Activated T-helper 17 cell treated with anti-CD3 and anti-CD28 coated beads, Interleukin-2, amount 50 U/mL, for 72 hours (primary cell): Measurements from ENCODE around the gene IFNA14. TPM values are rescaled to one million over a fixed set of nuclear protein-coding genes. Genes with fewer than 3 reads are reported as not detected.
"Not testable (repeated sequence)": the region's sequence is repeated elsewhere in the genome, so short reads cannot be mapped to it uniquely, and the experiment has no call there.

Experiments used
- ATAC-seq: fragments of 150-1000 bp; cut with Tn5 transposase; replicated peaks from 2 replicates; pipeline ENCODE4 v1.10.0; 2021; ENCODE audit warnings: mild to moderate bottlenecking, moderate library complexity
- H3K27ac Mint-ChIP-seq: one replicate; pipeline ENCODE4 v1.8.0; 2022; ENCODE audit warnings: mixed read lengths
- H3K27me3 Mint-ChIP-seq: one replicate; pipeline ENCODE4 v1.8.0; 2022; ENCODE audit warnings: mixed read lengths
- H3K36me3 Mint-ChIP-seq: one replicate; pipeline ENCODE4 v1.8.0; 2022; ENCODE audit warnings: low read depth, mild to moderate bottlenecking, mixed read lengths
- H3K4me1 Mint-ChIP-seq: one replicate; pipeline ENCODE4 v1.8.0; 2022; ENCODE audit warnings: mixed read lengths
- H3K4me3 Mint-ChIP-seq: one replicate; pipeline ENCODE4 v1.8.0; 2022; ENCODE audit warnings: mild to moderate bottlenecking, mixed read lengths
- H3K9me3 Mint-ChIP-seq: one replicate; pipeline ENCODE4 v1.8.0; 2022; ENCODE audit warnings: mixed read lengths
- total RNA-seq, 2 donors: library from RNA; stranded (reverse); gene quantifications; one replicate each; pipeline ENCODE4 v1.2.3, GENCODE V29; 2022

The IFNA14 gene
- total RNA-seq, 2 donors from 2014 or later = not detected

GRCh38 chr9:21236360-21236714 lies 3.5 kb downstream of the IFNA14 start:
- peak overlapping the region; percentile 24 for H3K4me3 Mint-ChIP-seq
- H3K4me1 Mint-ChIP-seq, ATAC-seq, H3K27me3 Mint-ChIP-seq, H3K9me3 Mint-ChIP-seq, H3K36me3 Mint-ChIP-seq: not testable (repeated sequence)
- H3K27ac Mint-ChIP-seq = peak overlapping the region; percentile 9

GRCh38 chr9:21235468-21236359 lies 4.1 kb downstream of the IFNA14 start:
- Mint-ChIP-seq H3K4me3 (peak overlapping the region; percentile 24), H3K27ac (peak overlapping the region; percentile 9)
- H3K27me3 Mint-ChIP-seq, H3K4me1 Mint-ChIP-seq, H3K36me3 Mint-ChIP-seq, H3K9me3 Mint-ChIP-seq: not testable (repeated sequence)
- peak; percentile 46 for ATAC-seq

- ATAC-seq = no peak
- H3K27me3 Mint-ChIP-seq = no peaks in the 10 kb centered on the region
- peaks cover 5% of the 10 kb centered on the region for H3K4me1 Mint-ChIP-seq
- no peaks in the 10 kb centered on the region for H3K36me3 Mint-ChIP-seq
- H3K9me3 Mint-ChIP-seq = no peaks in the 10 kb centered on the region
- H3K27ac Mint-ChIP-seq = no peak overlapping the region
- H3K4me3 Mint-ChIP-seq = no peak overlapping the region
Measured at GRCh38 chr9:21234153-21234687, 5.6 kb downstream of the IFNA14 start.

- no peaks in the 10 kb centered on the region for H3K36me3 Mint-ChIP-seq
- H3K27me3 Mint-ChIP-seq = no peaks in the 10 kb centered on the region
- H3K4me1 Mint-ChIP-seq = peaks cover 5% of the 10 kb centered on the region
- no peak overlapping the region for H3K4me3 Mint-ChIP-seq
- H3K9me3 Mint-ChIP-seq = no peaks in the 10 kb centered on the region
- ATAC-seq = no peak
- H3K27ac Mint-ChIP-seq = no peak overlapping the region
Measured at GRCh38 chr9:21233258-21233657, 6.5 kb downstream of the IFNA14 start.

DNA sequence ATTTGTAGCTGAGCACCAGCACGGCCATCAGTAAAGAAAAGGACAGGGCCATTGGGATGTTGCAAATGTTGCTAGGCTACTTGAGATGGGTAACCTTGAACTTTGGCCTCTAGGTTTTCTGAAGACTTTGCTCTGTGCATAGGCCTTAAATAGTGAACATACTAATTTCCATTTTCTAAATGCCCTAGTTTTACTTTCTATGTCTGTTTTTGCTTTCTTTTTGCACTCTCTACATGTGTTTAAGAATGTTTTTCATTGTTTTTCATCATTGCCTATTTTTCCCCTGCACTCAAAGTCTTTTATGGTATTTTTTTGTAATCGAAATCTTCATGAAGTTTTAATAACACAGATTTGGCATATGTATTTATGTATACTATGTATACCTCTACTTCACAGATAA lies 11.7 kb downstream of the IFNA14 start, which contains the start of gene IFNA17:
Gene IFNA17 (minus strand): TSS at position 101 of the 400 bp plus-strand sequence. CDS start 49 bp downstream, at position 52.
- Mint-ChIP-seq H3K9me3 (no peaks in the 10 kb centered on the region), H3K27ac (no peak within 1 kb of the TSS), H3K27me3 (no peaks in the 10 kb centered on the region), H3K36me3 (no peaks in the 10 kb centered on the region), H3K4me3 (no peak within 1 kb of the TSS), H3K4me1 (no peaks in the 10 kb centered on the region)
- ATAC-seq = no peak

GRCh38 chr9:21217211-21217610 lies 22.6 kb downstream of the IFNA14 start, which contains the start of gene IFNA16:
Gene IFNA16 (minus strand): TSS chr9:21217311. CDS start chr9:21217305, 6 bp downstream.
- not testable (repeated sequence) for H3K9me3 Mint-ChIP-seq, H3K4me3 Mint-ChIP-seq, H3K27ac Mint-ChIP-seq, ATAC-seq, H3K36me3 Mint-ChIP-seq, H3K4me1 Mint-ChIP-seq
- peaks cover 28% of the 10 kb centered on the region for H3K27me3 Mint-ChIP-seq

DNA sequence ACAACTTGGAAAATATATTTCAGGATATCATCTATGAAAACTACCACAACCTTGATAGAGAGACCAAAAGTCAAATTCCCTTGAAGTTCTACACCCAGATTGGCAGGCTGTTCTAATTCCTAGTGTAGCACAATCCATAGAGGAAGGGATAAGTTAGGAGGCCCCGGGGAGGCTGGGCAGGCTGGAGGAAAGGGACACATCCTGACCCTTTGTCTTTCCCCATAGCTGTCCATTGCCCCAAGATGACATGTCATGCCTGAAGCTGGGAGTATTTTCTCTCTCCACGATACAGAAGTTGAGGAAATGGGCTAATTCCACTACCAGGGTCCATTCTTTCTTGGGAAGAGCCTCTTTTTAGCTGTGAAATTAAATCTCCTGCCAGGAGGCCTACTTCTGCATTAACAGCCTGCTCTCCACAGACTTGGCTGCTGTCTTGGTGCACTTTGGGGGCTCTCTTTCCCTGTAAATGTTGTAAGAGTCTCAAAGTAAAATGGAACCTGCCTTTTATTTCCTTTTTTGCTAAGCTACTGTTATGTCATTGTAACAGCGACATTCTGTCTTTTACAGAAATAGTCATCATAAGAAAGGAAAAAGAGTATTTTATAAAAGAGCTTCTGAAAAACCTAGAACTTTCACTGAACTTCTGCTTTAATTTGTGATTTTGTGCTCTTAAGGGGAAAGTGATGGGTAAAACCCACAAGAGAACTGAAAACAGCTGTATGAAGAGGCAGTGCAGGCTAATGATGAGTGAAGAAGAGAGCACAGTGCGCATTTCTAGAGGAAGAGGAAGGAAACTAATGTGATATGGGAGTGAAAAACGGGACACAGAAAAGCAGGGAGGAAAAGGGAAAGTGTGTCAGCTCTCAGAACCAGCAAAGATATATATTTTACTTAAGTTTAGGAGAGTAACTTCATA lies 26.1 kb downstream of the IFNA14 start:
- H3K27me3 Mint-ChIP-seq = peaks cover 17% of the 10 kb centered on the region
- not testable (repeated sequence) for ATAC-seq, H3K4me3 Mint-ChIP-seq, H3K4me1 Mint-ChIP-seq, H3K27ac Mint-ChIP-seq, H3K36me3 Mint-ChIP-seq, H3K9me3 Mint-ChIP-seq

GRCh38 chr9:21212160-21212559 lies 27.6 kb downstream of the IFNA14 start:
- not testable (repeated sequence) for H3K27ac Mint-ChIP-seq, ATAC-seq, H3K4me1 Mint-ChIP-seq, H3K9me3 Mint-ChIP-seq, H3K4me3 Mint-ChIP-seq, H3K36me3 Mint-ChIP-seq
- H3K27me3 Mint-ChIP-seq = peaks cover 14% of the 10 kb centered on the region

DNA sequence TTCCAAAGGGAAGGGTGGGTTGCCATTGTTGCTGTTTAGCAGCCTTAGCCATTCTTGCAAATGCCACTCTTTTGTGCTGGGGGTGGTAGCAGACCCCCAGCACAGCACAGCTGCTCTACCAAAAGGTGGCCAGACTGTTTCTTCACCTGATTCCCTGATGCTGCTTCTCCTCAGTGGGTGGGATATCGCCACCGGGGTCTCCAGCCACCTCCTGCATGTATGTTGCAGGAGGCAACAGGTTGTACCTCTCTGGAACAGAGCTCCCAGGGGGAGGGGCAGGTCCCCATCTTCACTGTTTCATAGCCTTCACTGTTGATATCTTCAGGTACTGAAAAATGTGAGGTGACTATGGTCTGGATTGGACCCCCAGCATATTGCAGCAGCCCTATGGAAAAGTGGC lies 29.0 kb downstream of the IFNA14 start:
- not testable (repeated sequence) for H3K27me3 Mint-ChIP-seq, H3K27ac Mint-ChIP-seq, H3K4me1 Mint-ChIP-seq, H3K9me3 Mint-ChIP-seq, ATAC-seq, H3K36me3 Mint-ChIP-seq, H3K4me3 Mint-ChIP-seq

GRCh38 chr9:21210311-21210710 lies 29.5 kb downstream of the IFNA14 start:
- ATAC-seq = no peak
- Mint-ChIP-seq H3K27me3 (peaks cover 8% of the 10 kb centered on the region), H3K4me3 (no peak overlapping the region), H3K4me1 (no peaks in the 10 kb centered on the region), H3K9me3 (no peaks in the 10 kb centered on the region), H3K27ac (no peak overlapping the region), H3K36me3 (no peaks in the 10 kb centered on the region)

DNA sequence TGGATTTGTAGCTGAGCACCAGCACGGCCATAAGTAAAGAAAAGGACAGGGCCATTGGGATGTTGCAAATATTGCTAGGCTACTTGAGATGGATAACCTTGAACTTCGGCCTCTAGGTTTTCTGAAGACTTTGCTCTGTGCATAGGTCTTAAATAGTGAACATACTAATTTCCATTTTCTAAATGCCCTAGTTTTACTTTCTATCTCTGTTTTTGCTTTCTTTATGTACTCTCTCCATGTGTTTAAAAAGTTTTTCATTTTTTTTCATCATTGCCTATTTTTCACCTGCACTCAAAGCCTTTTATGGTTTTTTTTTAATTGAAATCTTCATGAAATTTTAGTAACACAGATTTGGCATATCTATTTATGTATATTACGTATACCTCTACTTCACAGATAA lies 32.8 kb downstream of the IFNA14 start, which contains the start of gene IFNA10:
Gene IFNA10 (minus strand): TSS at position 101 of the 400 bp plus-strand sequence. CDS start 46 bp downstream, at position 55.
- not testable (repeated sequence) for H3K4me3 Mint-ChIP-seq, H3K36me3 Mint-ChIP-seq, H3K4me1 Mint-ChIP-seq, ATAC-seq, H3K27ac Mint-ChIP-seq, H3K9me3 Mint-ChIP-seq
- peaks cover 11% of the 10 kb centered on the region for H3K27me3 Mint-ChIP-seq

DNA sequence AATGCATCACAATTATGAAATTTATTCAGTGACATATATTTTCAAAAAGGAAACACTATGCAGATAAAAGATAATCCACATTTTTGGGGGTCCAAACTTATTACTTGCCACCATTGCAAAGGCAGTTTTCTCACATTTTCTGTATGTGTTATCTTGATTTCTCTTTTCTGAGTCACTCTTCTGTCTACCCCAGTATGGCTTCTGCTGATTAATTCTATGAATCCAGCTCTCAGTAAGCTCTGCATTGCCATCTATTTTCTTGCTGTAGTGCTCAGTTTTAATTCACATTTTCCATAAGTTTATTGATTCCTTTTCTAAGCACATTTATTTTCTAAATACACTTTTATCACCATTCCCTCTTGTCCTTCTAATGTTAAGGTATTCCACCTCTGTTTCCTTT lies 34.6 kb downstream of the IFNA14 start:
- H3K27me3 Mint-ChIP-seq = peaks cover 20% of the 10 kb centered on the region
- H3K9me3 Mint-ChIP-seq = no peaks in the 10 kb centered on the region
- H3K4me1 Mint-ChIP-seq = no peaks in the 10 kb centered on the region
- H3K4me3 Mint-ChIP-seq = no peak overlapping the region
- H3K36me3 Mint-ChIP-seq = no peaks in the 10 kb centered on the region
- no peak overlapping the region for H3K27ac Mint-ChIP-seq
- ATAC-seq = peak; percentile 62

- H3K4me1 Mint-ChIP-seq, ATAC-seq, H3K36me3 Mint-ChIP-seq, H3K4me3 Mint-ChIP-seq, H3K27ac Mint-ChIP-seq, H3K9me3 Mint-ChIP-seq: not testable (repeated sequence)
- peaks cover 20% of the 10 kb centered on the region for H3K27me3 Mint-ChIP-seq
Measured at GRCh38 chr9:21202105-21202504, 37.7 kb downstream of the IFNA14 start, which contains the start of gene IFNA7. Gene IFNA7 (minus strand): TSS chr9:21202205. CDS start chr9:21202165, 40 bp downstream.
